IMR-90 (cell line): ENCODE data around the gene HBEGF. TPM values are rescaled to one million over a fixed set of nuclear protein-coding genes. Genes with fewer than 3 reads are reported as not detected.

Source experiments
- ATAC-seq: fragments of 200-7000 bp; cut with Tn5 transposase; 2 replicates; pipeline ENCODE4 v1.9.1; 2020; ENCODE audit warnings: low read depth, mild to moderate bottlenecking, moderate library complexity
- BruUV-seq: library from RNA; stranded (reverse); fragments of 400-500 nt; replicated peaks from 2 replicates; lab custom pipeline; 2021; lab: Mats Ljungman, UMichigan
- CTCF ChIA-PET: fragments of 300-600 bp; formaldehyde crosslinking; extraction: SDS; loops from one replicate; lab custom pipeline; 2021; ENCODE audit warnings: antibody characterized with exemption; lab: Yijun Ruan, JAX
- POLR2A ChIA-PET: fragments of 300-600 bp; sonication (Branson Sonifier 250); formaldehyde crosslinking; loops from one replicate; lab custom pipeline; 2022; ENCODE audit warnings: antibody characterized with exemption; ENCODE audit not compliant: unreplicated experiment; lab: Charles Lee
- DNase-seq: peaks from one replicate; pipeline ENCODE4 v3.0.0; 2013
- H2AFZ ChIP-seq: replicated peaks from 2 replicates; pipeline ENCODE3; 2013; ENCODE audit warnings: low read length, mild to moderate bottlenecking; ENCODE audit not compliant: poor library complexity
- H2AK5ac ChIP-seq: 2 replicates; pipeline ENCODE4 v1.6.1; 2013; ENCODE audit warnings: low read depth, low read length, inconsistent platforms
- H2AK9ac ChIP-seq: replicated peaks from 2 replicates; pipeline ENCODE3; 2013; ENCODE audit warnings: mild to moderate bottlenecking, low read depth, low read length, moderate library complexity; ENCODE audit not compliant: poor library complexity
- H2BK120ac ChIP-seq: 2 replicates; pipeline ENCODE4 v1.6.1; 2013; ENCODE audit warnings: low read depth, low read length, inconsistent platforms
- H2BK15ac ChIP-seq: 3 replicates; pipeline ENCODE4 v1.6.1; 2013; ENCODE audit warnings: low read depth, low read length, inconsistent platforms
- H2BK20ac ChIP-seq: 2 replicates; pipeline ENCODE4 v1.6.1; 2013; ENCODE audit warnings: low read depth, mild to moderate bottlenecking, inconsistent platforms, low read length, moderate library complexity
- H2BK5ac ChIP-seq: 2 replicates; pipeline ENCODE4 v1.6.1; 2013; ENCODE audit warnings: mild to moderate bottlenecking, low read depth, low read length, inconsistent platforms; ENCODE audit not compliant: poor library complexity, severe bottlenecking
- H3K14ac ChIP-seq: replicated peaks from 2 replicates; pipeline ENCODE4 v1.6.1; 2013; ENCODE audit warnings: low read depth, low read length, inconsistent platforms
- H3K18ac ChIP-seq: 2 replicates; pipeline ENCODE4 v1.6.1; 2013; ENCODE audit warnings: low read depth, low read length, control low read depth
- H3K23ac ChIP-seq: 2 replicates; pipeline ENCODE4 v1.6.1; 2013; ENCODE audit warnings: low read depth, low read length, inconsistent platforms
- H3K27ac ChIP-seq: 2 replicates; pipeline ENCODE4 v1.5.1; 2013; ENCODE audit warnings: mild to moderate bottlenecking, control low read depth, low read length; ENCODE audit not compliant: insufficient read depth
- H3K27me3 ChIP-seq: 2 replicates; pipeline ENCODE4 v1.6.1; 2013; ENCODE audit warnings: low read length; ENCODE audit not compliant: control insufficient read depth, insufficient read depth
- H3K36me3 ChIP-seq: 2 replicates; pipeline ENCODE4 v1.6.1; 2013; ENCODE audit warnings: low read length, mixed read lengths; ENCODE audit not compliant: control insufficient read depth, insufficient read depth
- H3K4ac ChIP-seq: 2 replicates; pipeline ENCODE4 v1.6.1; 2013; ENCODE audit warnings: low read depth, low read length, inconsistent platforms
- H3K4me1 ChIP-seq: 2 replicates; pipeline ENCODE4 v1.6.1; 2013; ENCODE audit warnings: low read length, mixed read lengths; ENCODE audit not compliant: control insufficient read depth, insufficient read depth
- H3K4me2 ChIP-seq: 2 replicates; pipeline ENCODE4 v1.6.1; 2013; ENCODE audit warnings: low read depth, mild to moderate bottlenecking, control low read depth, low read length, moderate library complexity
- H3K4me3 ChIP-seq: 2 replicates; pipeline ENCODE4 v1.5.1; 2013; ENCODE audit warnings: low read depth, mild to moderate bottlenecking, control low read depth, low read length, moderate library complexity; ENCODE audit not compliant: insufficient read depth
- H3K56ac ChIP-seq: 2 replicates; pipeline ENCODE4 v1.6.1; 2013; ENCODE audit warnings: low read length, inconsistent platforms; ENCODE audit not compliant: insufficient read depth; ENCODE audit errors: extremely low read depth
- H3K79me1 ChIP-seq, 2 experiments: 2 replicates each; pipeline ENCODE4 v1.6.1; 2013; ENCODE audit warnings: low read length in 2 of 2, inconsistent platforms in 1 of 2, low read depth in 1 of 2
- H3K9ac ChIP-seq: 2 replicates; pipeline ENCODE4 v1.6.1; 2013; ENCODE audit warnings: low read depth, low read length, control low read depth
- H3K9me1 ChIP-seq: 2 replicates; pipeline ENCODE4 v1.6.1; 2013; ENCODE audit warnings: low read length, inconsistent platforms; ENCODE audit not compliant: insufficient read depth
- H3K9me3 ChIP-seq: 2 replicates; pipeline ENCODE4 v1.6.1; 2013; ENCODE audit warnings: low read length; ENCODE audit not compliant: control insufficient read depth, insufficient read depth
- H4K20me1 ChIP-seq: 2 replicates; pipeline ENCODE4 v1.6.1; 2013; ENCODE audit warnings: low read length, inconsistent platforms; ENCODE audit not compliant: insufficient read depth
- H4K5ac ChIP-seq: 2 replicates; pipeline ENCODE4 v1.6.1; 2013; ENCODE audit warnings: mild to moderate bottlenecking, low read depth, low read length, control low read depth
- H4K8ac ChIP-seq, 2 experiments: 2 replicates each; pipeline ENCODE4 v1.6.1; 2013; ENCODE audit warnings: low read depth in 2 of 2, low read length in 2 of 2, control low read depth in 1 of 2, inconsistent platforms in 1 of 2
- H4K91ac ChIP-seq: 2 replicates; pipeline ENCODE4 v1.6.1; 2013; ENCODE audit warnings: low read depth, low read length, inconsistent platforms; ENCODE audit not compliant: insufficient read depth
- BHLHE40 ChIP-seq: fragments of 150-350 bp; IDR thresholded peaks from 2 replicates; pipeline ENCODE4 v1.6.1; 2016; ENCODE audit warnings: mild to moderate bottlenecking, low read depth, low read length
- CEBPB ChIP-seq: IDR thresholded peaks from 2 replicates; pipeline ENCODE4 v1.6.1; 2012; ENCODE audit warnings: low read depth, low read length, improper control_type of control experiment
- CHD1 ChIP-seq: IDR thresholded peaks from 2 replicates; pipeline ENCODE4 v1.6.1; 2012; ENCODE audit warnings: low read depth, low read length, improper control_type of control experiment
- CTCF ChIP-seq: conservative IDR thresholded peaks from 2 replicates; pipeline ENCODE4 v1.5.1; 2012; ENCODE audit warnings: mild to moderate bottlenecking, low read depth, low read length, improper control_type of control experiment
- ELK1 ChIP-seq: fragments of 150-350 bp; IDR thresholded peaks from 2 replicates; pipeline ENCODE4 v1.6.1; 2016; ENCODE audit warnings: low read depth, mild to moderate bottlenecking, low read length, moderate library complexity, borderline replicate concordance
- FOS ChIP-seq: fragments of 150-350 bp; IDR thresholded peaks from 2 replicates; pipeline ENCODE4 v1.6.1; 2016; ENCODE audit warnings: low read depth, low read length
- MAFK ChIP-seq: IDR thresholded peaks from 2 replicates; pipeline ENCODE4 v1.6.1; 2012; ENCODE audit warnings: low read depth, low read length, improper control_type of control experiment
- MAZ ChIP-seq: IDR thresholded peaks from 2 replicates; pipeline ENCODE4 v1.6.1; 2012; ENCODE audit warnings: low read depth, mild to moderate bottlenecking, low read length, improper control_type of control experiment, moderate library complexity, borderline replicate concordance
- MXI1 ChIP-seq: IDR thresholded peaks from 2 replicates; pipeline ENCODE4 v1.6.1; 2012; ENCODE audit warnings: low read depth, mild to moderate bottlenecking, low read length, moderate library complexity, borderline replicate concordance
- NFE2L2 ChIP-seq: fragments of 150-350 bp; IDR thresholded peaks from 2 replicates; pipeline ENCODE4 v1.6.1; 2016; ENCODE audit warnings: low read depth, mild to moderate bottlenecking, low read length
- POLR2A ChIP-seq: IDR thresholded peaks from 2 replicates; pipeline ENCODE4 v1.6.1; 2012; ENCODE audit warnings: mild to moderate bottlenecking, low read depth, low read length
- RAD21 ChIP-seq: IDR thresholded peaks from 2 replicates; pipeline ENCODE4 v1.6.1; 2012; ENCODE audit warnings: low read length, improper control_type of control experiment
- RCOR1 ChIP-seq: IDR thresholded peaks from 2 replicates; pipeline ENCODE4 v1.6.1; 2012; ENCODE audit warnings: mild to moderate bottlenecking, low read length, improper control_type of control experiment; ENCODE audit not compliant: insufficient replicate concordance
- RFX5 ChIP-seq: IDR thresholded peaks from 2 replicates; pipeline ENCODE4 v1.8.0; 2012; ENCODE audit warnings: low read depth, mild to moderate bottlenecking, low read length, moderate library complexity
- SMC3 ChIP-seq: fragments of 150-350 bp; IDR thresholded peaks from 2 replicates; pipeline ENCODE4 v1.6.1; 2016; ENCODE audit warnings: low read depth, mild to moderate bottlenecking, antibody characterized with exemption, low read length, moderate library complexity
- USF2 ChIP-seq: fragments of 150-350 bp; IDR thresholded peaks from 2 replicates; pipeline ENCODE4 v1.6.1; 2017; ENCODE audit warnings: mild to moderate bottlenecking, antibody characterized with exemption, low read length, low read depth
- WGBS, 2 experiments: methylation state at CpG; one replicate each; pipeline versions ENCODE4 v1.1.5 to v1.1.7; 2013; ENCODE audit warnings: missing lambda C conversion rate in 2 of 2; ENCODE audit not compliant: insufficient read length in 1 of 2; ENCODE audit errors: extremely low coverage in 2 of 2; 5-methylcytosine and 5-hydroxymethylcytosine counted together
- dilution Hi-C: fragments of 300-500 bp; cut with HindIII; formaldehyde crosslinking; loops from one replicate; pipeline ENCODE4 v1.14.3; 2018; ENCODE audit warnings: low sequenced_read_pairs; ENCODE audit not compliant: unreplicated experiment
- in situ Hi-C: fragments of 300-500 bp; cut with MboI; formaldehyde crosslinking; loops from 3 replicates; pipeline ENCODE4 v1.14.3; 2019; ENCODE audit warnings: low sequenced_read_pairs, inconsistent platforms, mixed read lengths
- intact Hi-C: fragments of 100-400 bp; cut with micrococcal nuclease; formaldehyde crosslinking; loops from 2 replicates; pipeline ENCODE4 v1.10.0; 2022
- polyA plus RNA-seq, 3 experiments: library from polyadenylated mRNA; depleted of rRNA; stranded (reverse); fragments of >200 nt; gene quantifications; 2 replicates each; pipeline ENCODE4 v1.2.3, GENCODE V29; 2012; ENCODE audit warnings: low replicate concordance in 1 of 3
- total RNA-seq: library from RNA; depleted of rRNA; stranded (reverse); fragments of >200 nt; gene quantifications from 2 replicates; pipeline ENCODE4 v1.2.3, GENCODE V29; 2012

Gene HBEGF
- total and polyA plus RNA-seq, 2 of the 4 experiments (the other 2 are of a cell fraction), result 18.8 to 36.1 TPM

- no peak overlapping the region for H3K14ac ChIP-seq
- no peak overlapping the region for H2BK15ac ChIP-seq
- no peak overlapping the region for H4K91ac ChIP-seq
- no peak overlapping the region for H3K18ac ChIP-seq
- no peak overlapping the region for H2BK120ac ChIP-seq
- no peak overlapping the region for H3K56ac ChIP-seq
- WGBS, 2 experiments, result no CpG with 5 or more reads among the region's 2 CpGs
- H2BK5ac ChIP-seq, result no peak overlapping the region
- H3K9ac ChIP-seq, result no peak overlapping the region
- intact Hi-C loops (no loop called here), dilution Hi-C loops (no loop called here), in situ Hi-C loops (no loop called here)
- no peak overlapping the region for H3K23ac ChIP-seq
- no peaks in the 10 kb centered on the region for H3K36me3 ChIP-seq
- no peak overlapping the region for H4K5ac ChIP-seq
- no TSS peak for BruUV-seq
- no peak overlapping the region for H2AK9ac ChIP-seq
- H3K4ac ChIP-seq, result no peak overlapping the region
- H2BK20ac ChIP-seq, result no peak overlapping the region
- no peak overlapping the region for H3K4me3 ChIP-seq
- no peaks in the 10 kb centered on the region for H3K9me3 ChIP-seq
- CTCF ChIA-PET, result no interaction called here
- no peak overlapping the region for H3K27ac ChIP-seq
- no peaks in the 10 kb centered on the region for H3K4me1 ChIP-seq
- POLR2A ChIA-PET, result no interaction called here
- H3K9me1 ChIP-seq, result no peaks in the 10 kb centered on the region
- no peak overlapping the region for H4K8ac ChIP-seq
- TF ChIP-seq RCOR1 (no peak), ELK1 (no peak), FOS (no peak), RFX5 (no peak), USF2 (no peak), SMC3 (no peak), NFE2L2 (no peak), RAD21 (no peak), MXI1 (no peak), MAZ (no peak), BHLHE40 (no peak), CEBPB (no peak), CTCF (no peak), POLR2A (no peak), MAFK (no peak), CHD1 (no peak)
- no peak overlapping the region for H3K4me2 ChIP-seq
- no peaks in the 10 kb centered on the region for H4K20me1 ChIP-seq
- no peaks in the 10 kb centered on the region for H3K27me3 ChIP-seq
- H2AFZ ChIP-seq, result no peak overlapping the region
- ATAC-seq (no peak), DNase-seq (no peak)
- H3K79me1 ChIP-seq, result no peaks in the 10 kb centered on the region
- H2AK5ac ChIP-seq, result no peak overlapping the region
Measured at GRCh38 chr5:140383300-140383699, 36.9 kb upstream of the HBEGF start.
